ENCODE data around the gene ZNF581. TPM values are rescaled to one million over a fixed set of nuclear protein-coding genes. Genes with fewer than 3 reads are reported as not detected.

ZNF581 gene
- total and polyA plus RNA-seq, 2 experiments from 2014 or later: 22.3 to 42.0 TPM

DNA sequence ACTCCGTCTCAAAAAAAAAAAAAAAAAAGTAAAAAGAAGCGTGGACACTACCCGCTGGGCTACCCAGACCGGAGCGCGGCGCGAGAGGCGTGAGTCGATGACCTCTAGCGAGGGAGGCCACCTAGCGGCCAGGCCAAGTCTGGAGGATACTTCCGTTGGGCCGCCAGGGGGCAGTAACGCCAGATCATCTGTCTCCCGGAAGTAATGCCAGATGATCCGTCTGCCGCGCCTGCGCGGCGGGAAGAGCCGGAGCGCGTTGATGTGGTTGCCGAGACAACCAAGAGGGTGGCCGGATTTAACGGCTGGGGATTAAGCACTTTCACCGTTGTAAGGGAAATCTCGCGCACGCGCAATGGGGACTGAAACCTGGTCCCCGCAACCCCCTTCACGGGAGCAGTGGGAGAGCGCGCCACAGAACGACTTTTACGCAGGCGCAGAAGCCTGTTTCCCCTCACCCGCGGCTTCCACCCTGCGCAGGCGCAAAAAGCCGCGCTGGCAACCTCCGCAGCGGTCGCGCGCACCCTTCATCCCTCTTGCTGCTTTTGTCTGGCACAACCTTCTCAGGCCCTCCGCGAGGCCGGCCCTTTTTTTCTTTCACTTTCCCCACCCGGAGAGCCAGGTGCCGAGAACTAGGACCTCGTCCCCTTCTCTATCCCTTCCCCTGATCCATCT is 10.3 kb downstream of the ZNF581 start:
- TF ChIP-seq, protein P1, sequence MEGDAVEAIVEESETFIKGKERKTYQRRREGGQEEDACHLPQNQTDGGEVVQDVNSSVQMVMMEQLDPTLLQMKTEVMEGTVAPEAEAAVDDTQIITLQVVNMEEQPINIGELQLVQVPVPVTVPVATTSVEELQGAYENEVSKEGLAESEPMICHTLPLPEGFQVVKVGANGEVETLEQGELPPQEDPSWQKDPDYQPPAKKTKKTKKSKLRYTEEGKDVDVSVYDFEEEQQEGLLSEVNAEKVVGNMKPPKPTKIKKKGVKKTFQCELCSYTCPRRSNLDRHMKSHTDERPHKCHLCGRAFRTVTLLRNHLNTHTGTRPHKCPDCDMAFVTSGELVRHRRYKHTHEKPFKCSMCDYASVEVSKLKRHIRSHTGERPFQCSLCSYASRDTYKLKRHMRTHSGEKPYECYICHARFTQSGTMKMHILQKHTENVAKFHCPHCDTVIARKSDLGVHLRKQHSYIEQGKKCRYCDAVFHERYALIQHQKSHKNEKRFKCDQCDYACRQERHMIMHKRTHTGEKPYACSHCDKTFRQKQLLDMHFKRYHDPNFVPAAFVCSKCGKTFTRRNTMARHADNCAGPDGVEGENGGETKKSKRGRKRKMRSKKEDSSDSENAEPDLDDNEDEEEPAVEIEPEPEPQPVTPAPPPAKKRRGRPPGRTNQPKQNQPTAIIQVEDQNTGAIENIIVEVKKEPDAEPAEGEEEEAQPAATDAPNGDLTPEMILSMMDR (IDR thresholded peaks at IDR 0.05; ENCODE audit: low read depth, low read length): peak; percentile 100
- Histone ChIP-seq H3K27ac (peak overlapping the region; percentile 99), H3K4me3 (peak overlapping the region; percentile 79), H3K9me3 (ENCODE audit: low read depth) (no peaks in the 10 kb centered on the region), H3K36me3 (no peaks in the 10 kb centered on the region), H3K27me3 (no peaks in the 10 kb centered on the region), H3K4me1 (ENCODE audit: low read depth) (peaks cover 13% of the 10 kb centered on the region)
- peak; percentile 99 for DNase-seq (ENCODE audit: low read depth in 1 of 2, low spot score in 1 of 2)

GRCh38 chr19:55654323-55654867 is 10.9 kb downstream of the ZNF581 start:
- Histone ChIP-seq H3K4me1 (ENCODE audit: low read depth) (peaks cover 13% of the 10 kb centered on the region), H3K27ac (peak overlapping the region; percentile 99), H3K9me3 (ENCODE audit: low read depth) (no peaks in the 10 kb centered on the region), H3K36me3 (no peaks in the 10 kb centered on the region), H3K4me3 (peak overlapping the region; percentile 79), H3K27me3 (no peaks in the 10 kb centered on the region)
- TF ChIP-seq, protein P1 (IDR thresholded peaks at IDR 0.05; ENCODE audit: low read depth, low read length): no peak
- peak; percentile 100 for DNase-seq (ENCODE audit: low read depth in 1 of 2, low spot score in 1 of 2)

DNA sequence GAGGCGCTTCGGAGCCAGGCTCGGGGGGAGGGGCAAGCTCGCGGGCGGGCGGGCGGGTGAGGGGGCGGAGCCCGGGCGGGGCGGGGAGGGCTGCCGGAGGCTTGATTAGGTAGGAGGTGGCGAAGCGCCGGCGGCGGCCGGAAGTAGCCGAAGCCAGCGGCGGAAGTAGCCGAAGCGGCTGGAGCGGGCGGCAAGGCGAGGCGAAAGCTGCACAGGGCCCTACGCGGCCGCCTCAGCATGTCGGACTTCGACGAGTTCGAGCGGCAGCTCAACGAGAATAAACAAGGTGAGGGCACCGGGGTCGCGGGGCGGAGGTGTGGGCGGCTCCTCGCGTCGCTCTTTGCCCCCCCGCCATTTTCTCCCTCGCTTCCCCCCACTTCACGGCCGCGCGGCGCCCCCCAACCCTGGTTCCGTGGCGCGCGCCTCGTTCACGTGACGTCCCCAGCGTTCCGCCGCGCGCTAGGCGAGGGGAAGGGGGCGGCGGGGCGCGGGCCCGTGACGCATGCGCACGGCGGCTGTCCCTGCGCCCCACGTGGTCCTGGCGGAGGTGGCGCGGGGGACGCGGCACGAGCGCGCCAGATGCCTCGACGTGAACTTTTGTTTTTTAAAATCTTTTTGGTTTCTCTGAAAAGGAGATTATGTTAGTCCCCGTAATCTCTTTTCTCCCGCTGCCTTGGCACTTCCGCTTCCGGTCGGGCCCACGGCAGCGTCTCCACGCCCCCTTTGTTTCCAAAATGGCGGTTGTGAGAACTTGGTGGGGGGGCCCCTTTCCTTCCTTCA is 11.6 kb downstream of the ZNF581 start, which contains the start of gene U2AF2:
TSS of gene U2AF2 (plus strand) at position 168 of the 780 bp plus-strand sequence. CDS start at position 238, 70 bp downstream.
- TF ChIP-seq, protein P1 (IDR thresholded peaks at IDR 0.05; ENCODE audit: low read depth, low read length): no peak
- Histone ChIP-seq H3K36me3 (no peaks in the 10 kb centered on the region), H3K27ac (peak within 1 kb of the TSS; percentile 99), H3K4me1 (ENCODE audit: low read depth) (peaks cover 13% of the 10 kb centered on the region), H3K9me3 (ENCODE audit: low read depth) (no peaks in the 10 kb centered on the region), H3K27me3 (no peaks in the 10 kb centered on the region), H3K4me3 (peak within 1 kb of the TSS; percentile 79)
- peak; percentile 95 for DNase-seq (ENCODE audit: low read depth in 1 of 2, low spot score in 1 of 2)

- Histone ChIP-seq H3K27me3 (no peaks in the 10 kb centered on the region), H3K4me1 (ENCODE audit: low read depth) (peaks cover 13% of the 10 kb centered on the region), H3K4me3 (peak overlapping the region; percentile 79), H3K9me3 (ENCODE audit: low read depth) (no peaks in the 10 kb centered on the region), H3K27ac (peak overlapping the region; percentile 99), H3K36me3 (no peaks in the 10 kb centered on the region)
- no peak for DNase-seq (ENCODE audit: low read depth in 1 of 2, low spot score in 1 of 2)
- TF ChIP-seq, protein P1 (IDR thresholded peaks at IDR 0.05; ENCODE audit: low read depth, low read length): no peak
These were observed 12.2 kb downstream of the ZNF581 start for GRCh38 chr19:55655648-55656040.

DNA sequence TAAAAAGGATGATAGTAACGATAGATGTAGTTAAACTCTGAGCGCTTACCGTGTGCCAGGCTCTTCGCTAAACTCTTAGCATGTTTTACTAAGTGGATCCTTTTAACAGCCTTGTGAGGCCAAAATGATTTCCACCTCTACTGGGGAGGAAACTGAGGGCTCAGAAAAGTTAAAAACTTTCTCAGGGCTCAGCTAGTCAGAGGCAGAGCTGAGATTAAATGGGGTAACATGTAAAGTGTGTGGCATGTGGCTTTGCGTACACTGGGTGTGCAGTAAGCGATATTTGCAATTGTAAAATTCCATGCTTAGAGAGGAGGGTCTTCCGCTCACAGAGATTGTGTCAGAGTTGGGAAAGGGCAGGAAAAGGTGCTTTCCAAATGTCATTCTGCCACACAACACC is 13.1 kb downstream of the ZNF581 start:
- TF ChIP-seq, protein P1 (IDR thresholded peaks at IDR 0.05; ENCODE audit: low read depth, low read length): no peak
- H3K36me3 ChIP-seq: peaks cover 2% of the 10 kb centered on the region
- H3K9me3 ChIP-seq (ENCODE audit: low read depth): no peaks in the 10 kb centered on the region
- no peak overlapping the region for H3K27ac ChIP-seq
- peaks cover 13% of the 10 kb centered on the region for H3K4me1 ChIP-seq (ENCODE audit: low read depth)
- H3K27me3 ChIP-seq: no peaks in the 10 kb centered on the region
- peak overlapping the region; percentile 79 for H3K4me3 ChIP-seq
- DNase-seq (ENCODE audit: low read depth in 1 of 2, low spot score in 1 of 2): no peak
